Measurements from ENCODE around the gene ARFIP1.
"Not testable (repeated sequence)": the region's sequence is repeated elsewhere in the genome, so short reads cannot be mapped to it uniquely, and the experiment has no call there.

The ARFIP1 gene

GRCh38 chr4:152885185-152885584 lies 105.4 kb downstream of the ARFIP1 start:
- DNase-seq (ENCODE audit: extremely low spot score, insufficient read length, low read depth): no peak
- no peak for FAIRE-seq

- DNase-seq (ENCODE audit: extremely low spot score, insufficient read length, low read depth) (no peak), FAIRE-seq (no peak)
Measured at GRCh38 chr4:152886201-152886600, 106.4 kb downstream of the ARFIP1 start.

GRCh38 chr4:152887981-152888380 lies 108.2 kb downstream of the ARFIP1 start:
- FAIRE-seq (no peak), DNase-seq (ENCODE audit: extremely low spot score, insufficient read length, low read depth) (no peak)

- DNase-seq (ENCODE audit: extremely low spot score, insufficient read length, low read depth) (no peak), FAIRE-seq (no peak)
Measured at GRCh38 chr4:152892974-152893373, 113.2 kb downstream of the ARFIP1 start.

GRCh38 chr4:152894673-152895072 lies 114.9 kb downstream of the ARFIP1 start:
- DNase-seq (ENCODE audit: extremely low spot score, insufficient read length, low read depth): no peak
- FAIRE-seq: no peak

GRCh38 chr4:152896811-152897210 lies 117.1 kb downstream of the ARFIP1 start:
- DNase-seq (ENCODE audit: extremely low spot score, insufficient read length, low read depth) (no peak), FAIRE-seq (no peak)

GRCh38 chr4:152898133-152898532 lies 118.4 kb downstream of the ARFIP1 start:
- not testable (repeated sequence) for DNase-seq (ENCODE audit: extremely low spot score, insufficient read length, low read depth); FAIRE-seq

GRCh38 chr4:152898606-152899005 lies 118.9 kb downstream of the ARFIP1 start:
- no peak for FAIRE-seq

GRCh38 chr4:152900395-152900794 lies 120.6 kb downstream of the ARFIP1 start:
- FAIRE-seq: no peak
- DNase-seq (ENCODE audit: extremely low spot score, insufficient read length, low read depth): no peak

More at GRCh38 chr4:152898606-152899005, 118.9 kb downstream of the ARFIP1 start:
- no peak for DNase-seq (ENCODE audit: extremely low spot score, insufficient read length, low read depth)

GRCh38 chr4:152901205-152901604 lies 121.5 kb downstream of the ARFIP1 start:
- no peak for FAIRE-seq
- DNase-seq (ENCODE audit: extremely low spot score, insufficient read length, low read depth): no peak

- DNase-seq (ENCODE audit: extremely low spot score, insufficient read length, low read depth): no peak
- FAIRE-seq: no peak
Measured at GRCh38 chr4:152903658-152904057, 123.9 kb downstream of the ARFIP1 start.

GRCh38 chr4:152909901-152910300 lies 130.1 kb downstream of the ARFIP1 start:
- FAIRE-seq: no peak

GRCh38 chr4:152910521-152910920 lies 130.8 kb downstream of the ARFIP1 start:
- FAIRE-seq (no peak), DNase-seq (ENCODE audit: extremely low spot score, insufficient read length, low read depth) (no peak)

More at GRCh38 chr4:152909901-152910300, 130.1 kb downstream of the ARFIP1 start:
- DNase-seq (ENCODE audit: extremely low spot score, insufficient read length, low read depth): no peak

GRCh38 chr4:152917543-152918395 lies 138.0 kb downstream of the ARFIP1 start:
- DNase-seq (ENCODE audit: extremely low spot score, insufficient read length, low read depth) (no peak), FAIRE-seq (no peak)

GRCh38 chr4:152919826-152920225 lies 140.1 kb downstream of the ARFIP1 start:
- DNase-seq (ENCODE audit: extremely low spot score, insufficient read length, low read depth) (no peak), FAIRE-seq (no peak)

GRCh38 chr4:152920768-152921167 lies 141.0 kb downstream of the ARFIP1 start:
- FAIRE-seq: no peak

GRCh38 chr4:152921284-152921683 lies 141.5 kb downstream of the ARFIP1 start:
- DNase-seq (ENCODE audit: extremely low spot score, insufficient read length, low read depth) (no peak), FAIRE-seq (no peak)

More at GRCh38 chr4:152920768-152921167, 141.0 kb downstream of the ARFIP1 start:
- DNase-seq (ENCODE audit: extremely low spot score, insufficient read length, low read depth): no peak

- FAIRE-seq (no peak), DNase-seq (ENCODE audit: extremely low spot score, insufficient read length, low read depth) (no peak)
Measured at GRCh38 chr4:152925851-152926250, 146.1 kb downstream of the ARFIP1 start.

- no peak for DNase-seq (ENCODE audit: extremely low spot score, insufficient read length, low read depth)
- no peak for FAIRE-seq
Measured at GRCh38 chr4:152926959-152927358, 147.2 kb downstream of the ARFIP1 start.

GRCh38 chr4:152927737-152928136 lies 148.0 kb downstream of the ARFIP1 start:
- FAIRE-seq (peak; percentile 66), DNase-seq (ENCODE audit: extremely low spot score, insufficient read length, low read depth) (no peak)

GRCh38 chr4:152928286-152928685 lies 148.5 kb downstream of the ARFIP1 start:
- no peak for FAIRE-seq
- DNase-seq (ENCODE audit: extremely low spot score, insufficient read length, low read depth): no peak

GRCh38 chr4:152929888-152930287 lies 150.1 kb downstream of the ARFIP1 start:
- FAIRE-seq: no peak
- DNase-seq (ENCODE audit: extremely low spot score, insufficient read length, low read depth): no peak

All from GM18507 (cell line).